ENCODE results near the gene KLF15. TPM values are rescaled to one million over a fixed set of nuclear protein-coding genes. Genes with fewer than 3 reads are reported as not detected.

The KLF15 gene
- total RNA-seq, 1 experiment from 2014 or later, result 32.1 TPM

GRCh38 chr3:126399351-126399735, 42.1 kb upstream of the KLF15 start:
- POLR2A ChIA-PET (ENCODE audit: low non-redundant PET), result no interaction called here
- H3K4me1 ChIP-seq (ENCODE audit: insufficient read depth, low read length, poor library complexity, severe bottlenecking), result no peaks in the 10 kb centered on the region
- no peaks in the 10 kb centered on the region for H3K36me3 ChIP-seq (ENCODE audit: insufficient read depth, low read length, poor library complexity, severe bottlenecking)
- intact Hi-C loops (cut with micrococcal nuclease; ENCODE audit: unreplicated experiment), result no loop called here
- H3K27me3 ChIP-seq (replicated peaks; ENCODE audit: insufficient read depth, low read depth, low read length, poor library complexity), result no peaks in the 10 kb centered on the region
- BruUV-seq (replicated peaks), result no TSS peak
- H3K27ac ChIP-seq (ENCODE audit: low read depth, low read length, poor library complexity, severe bottlenecking), result no peak overlapping the region
- no peak for DNase-seq (ENCODE audit: low spot score)
- H3K4me3 ChIP-seq (ENCODE audit: low read depth, low read length, poor library complexity, severe bottlenecking), result no peak overlapping the region
- TF ChIP-seq EZH2 (IDR thresholded peaks at IDR 0.05; ENCODE audit: borderline replicate concordance, low read depth, low read length, poor library complexity, severe bottlenecking), result no peak
- no peak for TF ChIP-seq CTCF (conservative IDR thresholded peaks at IDR 0.05; ENCODE audit: low read depth, low read length)
- CTCF ChIA-PET, result no interaction called here
- no peaks in the 10 kb centered on the region for H3K9me3 ChIP-seq (ENCODE audit: low read depth, low read length, poor library complexity, severe bottlenecking)

GRCh38 chr3:126398423-126399350, 41.5 kb upstream of the KLF15 start:
- no TSS peak for BruUV-seq (replicated peaks)
- no peak overlapping the region for H3K4me3 ChIP-seq (ENCODE audit: low read depth, low read length, poor library complexity, severe bottlenecking)
- ChIA-PET CTCF (no interaction called here), POLR2A (ENCODE audit: low non-redundant PET) (no interaction called here)
- no peaks in the 10 kb centered on the region for H3K4me1 ChIP-seq (ENCODE audit: insufficient read depth, low read length, poor library complexity, severe bottlenecking)
- H3K9me3 ChIP-seq (ENCODE audit: low read depth, low read length, poor library complexity, severe bottlenecking), result no peaks in the 10 kb centered on the region
- TF ChIP-seq CTCF (conservative IDR thresholded peaks at IDR 0.05; ENCODE audit: low read depth, low read length) (no peak), EZH2 (IDR thresholded peaks at IDR 0.05; ENCODE audit: borderline replicate concordance, low read depth, low read length, poor library complexity, severe bottlenecking) (no peak)
- no peak overlapping the region for H3K27ac ChIP-seq (ENCODE audit: low read depth, low read length, poor library complexity, severe bottlenecking)
- no peaks in the 10 kb centered on the region for H3K36me3 ChIP-seq (ENCODE audit: insufficient read depth, low read length, poor library complexity, severe bottlenecking)
- DNase-seq (ENCODE audit: low spot score), result no peak
- intact Hi-C loops (cut with micrococcal nuclease; ENCODE audit: unreplicated experiment), result no loop called here
- no peaks in the 10 kb centered on the region for H3K27me3 ChIP-seq (replicated peaks; ENCODE audit: insufficient read depth, low read depth, low read length, poor library complexity)

- Histone ChIP-seq H3K27ac (ENCODE audit: low read depth, low read length, poor library complexity, severe bottlenecking) (no peak overlapping the region), H3K27me3 (replicated peaks; ENCODE audit: insufficient read depth, low read depth, low read length, poor library complexity) (no peaks in the 10 kb centered on the region), H3K4me1 (ENCODE audit: insufficient read depth, low read length, poor library complexity, severe bottlenecking) (no peaks in the 10 kb centered on the region), H3K9me3 (ENCODE audit: low read depth, low read length, poor library complexity, severe bottlenecking) (no peaks in the 10 kb centered on the region), H3K36me3 (ENCODE audit: insufficient read depth, low read length, poor library complexity, severe bottlenecking) (no peaks in the 10 kb centered on the region), H3K4me3 (ENCODE audit: low read depth, low read length, poor library complexity, severe bottlenecking) (no peak overlapping the region)
- no TSS peak for BruUV-seq (replicated peaks)
- CTCF ChIA-PET, result no interaction called here
- no peak for DNase-seq (ENCODE audit: low spot score)
- intact Hi-C loops (cut with micrococcal nuclease; ENCODE audit: unreplicated experiment), result no loop called here
- POLR2A ChIA-PET (ENCODE audit: low non-redundant PET), result no interaction called here
- TF ChIP-seq CTCF (conservative IDR thresholded peaks at IDR 0.05; ENCODE audit: low read depth, low read length) (no peak), EZH2 (IDR thresholded peaks at IDR 0.05; ENCODE audit: borderline replicate concordance, low read depth, low read length, poor library complexity, severe bottlenecking) (no peak)
Measured at GRCh38 chr3:126397610-126398422, 40.6 kb upstream of the KLF15 start.

Data from A673 (cell line).